ENCODE results near the gene XXYLT1.
"Not testable (repeated sequence)": the region's sequence is repeated elsewhere in the genome, so short reads cannot be mapped to it uniquely, and the experiment has no call there.

Gene XXYLT1

DNA sequence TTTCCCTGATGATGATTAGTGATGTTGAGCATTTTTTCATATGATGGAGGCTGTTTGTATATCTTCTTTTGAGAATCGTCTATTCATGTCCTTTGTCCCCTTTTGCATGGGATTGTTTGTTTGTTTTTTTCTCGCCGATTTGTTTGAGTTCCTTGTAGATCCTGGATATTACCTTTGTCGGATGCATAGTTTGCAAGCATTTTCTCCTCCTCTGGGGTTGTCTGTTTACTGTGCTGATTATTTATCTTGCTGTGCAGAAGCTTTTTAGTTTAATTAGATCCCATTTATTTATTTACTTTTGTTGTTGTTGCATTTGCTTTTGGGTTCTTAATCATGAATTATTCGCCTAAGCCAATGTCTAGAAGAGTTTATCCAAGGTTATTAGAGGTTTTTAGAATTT, 232.8 kb downstream of the XXYLT1 start:
- Histone ChIP-seq H3K9me3 (ENCODE audit: control insufficient read depth in 2 of 2, low read length in 2 of 2) (no peaks in the 10 kb centered on the region), H3K27ac (ENCODE audit: low read length) (no peak overlapping the region), H3K36me3 (ENCODE audit: control insufficient read depth in 2 of 2, insufficient read depth in 2 of 2, low read length in 2 of 2) (no peaks in the 10 kb centered on the region), H3K27me3 (ENCODE audit: control insufficient read depth in 1 of 2, insufficient read depth in 2 of 2, low read length in 2 of 2) (peaks cover 0 to 3% of the 10 kb centered on the region in 2 donors), H3K9ac (ENCODE audit: low read length in 2 of 2) (no peak overlapping the region), H3K4me1 (ENCODE audit: control insufficient read depth, insufficient read depth, low read length) (no peaks in the 10 kb centered on the region), H3K4me3 (ENCODE audit: low read length in 2 of 2) (no peak overlapping the region)

DNA sequence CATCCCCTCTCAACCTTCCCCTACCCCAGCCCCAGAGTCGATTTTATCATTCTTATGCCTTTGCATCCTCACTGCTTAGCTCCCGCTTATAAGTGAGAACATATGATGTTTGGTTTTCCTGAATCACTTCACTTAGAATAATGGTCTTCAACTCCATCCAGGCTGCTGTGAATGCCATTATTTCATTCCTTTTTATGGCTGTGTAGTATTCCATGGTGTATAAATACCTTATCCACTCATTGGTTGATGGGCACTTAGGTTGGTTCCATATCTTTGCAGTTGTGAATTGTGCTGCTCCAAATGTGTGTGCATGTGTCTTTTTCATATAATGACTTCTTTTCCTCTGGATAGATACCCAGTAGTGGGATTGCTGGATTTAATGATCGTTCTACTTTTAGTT, 233.4 kb downstream of the XXYLT1 start:
- H3K27me3 ChIP-seq (ENCODE audit: control insufficient read depth in 1 of 2, insufficient read depth in 2 of 2, low read length in 2 of 2); H3K4me1 ChIP-seq (ENCODE audit: control insufficient read depth, insufficient read depth, low read length); H3K36me3 ChIP-seq (ENCODE audit: control insufficient read depth in 2 of 2, insufficient read depth in 2 of 2, low read length in 2 of 2); H3K9ac ChIP-seq (ENCODE audit: low read length in 2 of 2); H3K9me3 ChIP-seq (ENCODE audit: control insufficient read depth in 2 of 2, low read length in 2 of 2); H3K4me3 ChIP-seq (ENCODE audit: low read length in 2 of 2); H3K27ac ChIP-seq (ENCODE audit: low read length): not testable (repeated sequence)

DNA sequence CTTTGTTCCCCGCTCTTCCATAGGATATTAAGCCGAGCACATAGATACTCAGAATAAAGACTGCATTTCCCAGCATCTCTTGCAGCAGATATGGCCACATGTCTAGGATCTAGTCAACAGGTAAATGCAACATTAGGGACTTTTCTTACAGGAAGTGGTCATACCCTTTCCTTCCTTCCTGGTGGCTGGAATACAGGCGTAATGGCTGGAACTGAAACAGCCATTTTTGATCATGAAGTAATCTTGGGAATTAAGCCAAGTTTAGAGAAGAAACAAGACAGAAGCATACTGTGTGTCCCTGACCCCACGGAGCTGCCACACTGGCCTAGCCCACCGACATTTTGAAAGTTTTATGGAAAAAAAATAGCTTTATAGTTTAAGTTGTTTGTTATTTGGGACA, 234.0 kb downstream of the XXYLT1 start:
- H3K27ac ChIP-seq (ENCODE audit: low read length), result no peak overlapping the region
- no peaks in the 10 kb centered on the region for H3K4me1 ChIP-seq (ENCODE audit: control insufficient read depth, insufficient read depth, low read length)
- no peaks in the 10 kb centered on the region for H3K27me3 ChIP-seq (ENCODE audit: control insufficient read depth in 1 of 2, insufficient read depth in 2 of 2, low read length in 2 of 2)
- no peak overlapping the region for H3K9ac ChIP-seq (ENCODE audit: low read length in 2 of 2)
- no peaks in the 10 kb centered on the region for H3K9me3 ChIP-seq (ENCODE audit: control insufficient read depth in 2 of 2, low read length in 2 of 2)
- H3K36me3 ChIP-seq (ENCODE audit: control insufficient read depth in 2 of 2, insufficient read depth in 2 of 2, low read length in 2 of 2), result no peaks in the 10 kb centered on the region
- H3K4me3 ChIP-seq (ENCODE audit: low read length in 2 of 2), result no peak overlapping the region

DNA sequence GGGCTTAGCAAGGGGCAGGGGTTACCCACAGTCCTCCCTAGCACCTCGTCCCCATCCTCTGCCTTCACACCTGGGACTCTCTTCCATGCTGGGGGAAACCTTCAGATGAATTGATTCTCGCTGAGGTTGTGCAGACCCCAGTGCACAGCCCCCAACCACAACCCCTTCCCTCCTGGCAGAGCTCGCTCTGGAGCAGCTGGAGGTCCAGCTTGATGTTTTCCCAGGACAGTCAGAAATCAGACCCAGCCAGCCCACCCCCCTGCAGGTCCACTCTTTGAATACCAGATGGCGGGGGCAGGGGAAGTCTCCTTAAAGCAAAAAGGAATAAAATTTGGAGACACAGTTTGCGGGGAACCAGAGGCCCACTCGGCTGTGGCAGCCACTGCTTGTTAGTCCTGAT, 234.4 kb downstream of the XXYLT1 start:
- H3K4me1 ChIP-seq (ENCODE audit: control insufficient read depth, insufficient read depth, low read length), result no peaks in the 10 kb centered on the region
- H3K9ac ChIP-seq (ENCODE audit: low read length in 2 of 2), result no peak overlapping the region
- no peak overlapping the region for H3K4me3 ChIP-seq (ENCODE audit: low read length in 2 of 2)
- H3K9me3 ChIP-seq (ENCODE audit: control insufficient read depth in 2 of 2, low read length in 2 of 2), result no peaks in the 10 kb centered on the region
- no peak overlapping the region for H3K27ac ChIP-seq (ENCODE audit: low read length)
- H3K27me3 ChIP-seq (ENCODE audit: control insufficient read depth in 1 of 2, insufficient read depth in 2 of 2, low read length in 2 of 2), result no peaks in the 10 kb centered on the region
- no peaks in the 10 kb centered on the region for H3K36me3 ChIP-seq (ENCODE audit: control insufficient read depth in 2 of 2, insufficient read depth in 2 of 2, low read length in 2 of 2)

DNA sequence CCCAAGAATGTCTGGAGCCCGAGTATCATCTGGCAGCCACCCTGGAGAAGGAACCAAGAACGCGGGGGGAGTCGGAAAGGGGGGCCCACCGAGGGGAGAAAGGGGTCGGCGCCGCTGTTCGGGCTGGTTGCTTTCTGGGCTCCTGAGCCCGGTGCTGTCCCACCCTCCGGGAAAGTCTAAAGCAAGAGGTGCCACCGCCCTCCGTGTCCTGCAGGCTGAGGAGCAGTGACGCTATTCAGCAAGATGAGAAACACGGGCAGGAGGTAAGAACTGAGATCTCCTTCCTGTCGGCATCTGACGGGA, 234.8 kb downstream of the XXYLT1 start:
- H3K9ac ChIP-seq (ENCODE audit: low read length in 2 of 2), result no peak overlapping the region
- H3K9me3 ChIP-seq (ENCODE audit: control insufficient read depth in 2 of 2, low read length in 2 of 2), result no peaks in the 10 kb centered on the region
- H3K4me3 ChIP-seq (ENCODE audit: low read length in 2 of 2), result no peak overlapping the region
- H3K27me3 ChIP-seq (ENCODE audit: control insufficient read depth in 1 of 2, insufficient read depth in 2 of 2, low read length in 2 of 2), result no peaks in the 10 kb centered on the region
- no peaks in the 10 kb centered on the region for H3K4me1 ChIP-seq (ENCODE audit: control insufficient read depth, insufficient read depth, low read length)
- no peak overlapping the region for H3K27ac ChIP-seq (ENCODE audit: low read length)
- H3K36me3 ChIP-seq (ENCODE audit: control insufficient read depth in 2 of 2, insufficient read depth in 2 of 2, low read length in 2 of 2), result no peaks in the 10 kb centered on the region

DNA sequence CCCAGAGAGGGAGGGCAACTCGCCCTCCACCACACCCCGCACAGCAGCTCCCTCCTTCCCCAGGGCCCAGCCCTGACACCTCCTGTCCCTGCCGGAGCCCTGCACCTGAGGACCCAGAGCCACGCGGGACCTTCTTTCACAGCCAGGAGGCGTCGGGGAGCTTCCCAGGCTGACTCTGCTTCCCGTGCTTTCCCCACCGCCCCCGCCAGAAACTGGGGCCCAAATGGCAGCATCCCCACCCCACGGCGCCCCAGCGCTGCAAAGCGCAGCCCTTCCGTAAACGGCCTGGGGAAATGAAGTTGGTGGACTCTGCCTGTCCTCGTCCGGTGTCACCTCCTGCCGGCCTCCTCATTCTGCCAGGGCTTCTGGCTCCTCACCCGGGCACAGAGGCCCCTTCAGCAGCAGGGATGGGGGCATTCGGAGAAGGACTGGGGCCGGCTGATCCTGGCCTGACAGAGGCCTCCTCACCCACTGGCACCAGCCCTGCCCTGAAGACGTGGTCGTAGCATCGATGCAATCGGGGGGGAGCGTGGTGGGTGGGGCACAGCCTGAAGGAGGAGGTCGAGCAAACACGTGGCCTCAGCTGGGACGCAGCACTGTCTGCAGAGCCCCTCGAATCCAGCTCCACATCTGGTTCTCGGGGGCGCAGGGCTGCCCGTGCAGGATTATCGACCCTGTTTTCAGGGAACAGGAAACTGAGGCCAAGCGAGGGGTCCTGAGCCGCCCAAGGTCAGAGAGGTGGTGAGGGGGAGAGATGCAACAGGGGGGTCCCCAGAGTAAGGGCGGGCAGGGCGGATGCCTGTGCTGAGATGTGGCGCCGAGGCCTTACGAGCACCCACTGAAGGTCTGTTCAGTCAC, 235.4 kb downstream of the XXYLT1 start:
- Histone ChIP-seq H3K27ac (ENCODE audit: low read length) (no peak overlapping the region), H3K27me3 (ENCODE audit: control insufficient read depth in 1 of 2, insufficient read depth in 2 of 2, low read length in 2 of 2) (no peaks in the 10 kb centered on the region), H3K4me1 (ENCODE audit: control insufficient read depth, insufficient read depth, low read length) (no peaks in the 10 kb centered on the region), H3K36me3 (ENCODE audit: control insufficient read depth in 2 of 2, insufficient read depth in 2 of 2, low read length in 2 of 2) (no peaks in the 10 kb centered on the region), H3K4me3 (ENCODE audit: low read length in 2 of 2) (no peak overlapping the region), H3K9me3 (ENCODE audit: control insufficient read depth in 2 of 2, low read length in 2 of 2) (no peaks in the 10 kb centered on the region), H3K9ac (ENCODE audit: low read length in 2 of 2) (no peak overlapping the region)

DNA sequence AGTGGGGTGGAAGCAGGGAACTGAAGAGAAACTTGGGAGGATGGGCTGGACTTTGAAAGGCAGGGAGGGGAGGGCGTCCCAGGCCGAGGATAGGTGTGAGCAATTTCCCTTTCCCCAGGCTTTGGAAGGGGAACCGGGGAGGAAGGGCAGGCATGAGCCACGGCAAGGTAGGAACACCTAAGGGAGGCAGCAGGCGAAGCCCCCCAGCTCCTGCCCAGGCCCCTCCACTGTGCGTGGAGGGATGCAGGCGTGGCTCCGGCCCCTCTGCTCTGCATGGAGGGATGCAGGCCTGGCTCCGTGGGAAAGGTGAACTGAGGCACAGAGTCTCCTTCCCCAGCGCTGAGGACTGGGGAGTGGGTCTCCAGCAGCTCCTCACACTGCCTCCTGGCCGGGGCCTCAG, 236.4 kb downstream of the XXYLT1 start:
- no peak overlapping the region for H3K4me3 ChIP-seq (ENCODE audit: low read length in 2 of 2)
- H3K9me3 ChIP-seq (ENCODE audit: control insufficient read depth in 2 of 2, low read length in 2 of 2), result no peaks in the 10 kb centered on the region
- H3K27ac ChIP-seq (ENCODE audit: low read length), result no peak overlapping the region
- H3K36me3 ChIP-seq (ENCODE audit: control insufficient read depth in 2 of 2, insufficient read depth in 2 of 2, low read length in 2 of 2), result no peaks in the 10 kb centered on the region
- no peaks in the 10 kb centered on the region for H3K27me3 ChIP-seq (ENCODE audit: control insufficient read depth in 1 of 2, insufficient read depth in 2 of 2, low read length in 2 of 2)
- no peak overlapping the region for H3K9ac ChIP-seq (ENCODE audit: low read length in 2 of 2)
- H3K4me1 ChIP-seq (ENCODE audit: control insufficient read depth, insufficient read depth, low read length), result no peaks in the 10 kb centered on the region

DNA sequence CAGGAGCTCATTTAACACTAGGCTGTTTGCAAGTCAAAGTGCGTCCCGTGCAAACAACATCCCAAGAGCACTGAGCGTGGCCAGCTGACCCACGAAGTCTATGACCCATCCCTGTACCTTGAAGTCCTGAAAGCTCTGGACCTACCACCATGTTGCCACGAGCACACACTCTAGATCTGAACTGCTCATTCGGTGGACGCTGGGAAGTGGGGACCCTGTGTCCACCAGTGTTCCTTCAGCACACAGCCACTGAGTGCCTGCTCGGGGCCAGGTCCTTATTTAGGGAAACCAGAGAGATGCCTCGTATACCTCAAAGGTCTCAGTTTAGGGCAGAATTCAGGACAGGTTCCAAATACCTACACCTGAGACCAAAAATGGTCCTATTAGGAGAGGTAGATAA, 236.9 kb downstream of the XXYLT1 start:
- H3K9ac ChIP-seq (ENCODE audit: low read length in 2 of 2), result no peak overlapping the region
- no peaks in the 10 kb centered on the region for H3K4me1 ChIP-seq (ENCODE audit: control insufficient read depth, insufficient read depth, low read length)
- H3K4me3 ChIP-seq (ENCODE audit: low read length in 2 of 2), result no peak overlapping the region
- no peaks in the 10 kb centered on the region for H3K9me3 ChIP-seq (ENCODE audit: control insufficient read depth in 2 of 2, low read length in 2 of 2)
- no peaks in the 10 kb centered on the region for H3K27me3 ChIP-seq (ENCODE audit: control insufficient read depth in 1 of 2, insufficient read depth in 2 of 2, low read length in 2 of 2)
- H3K36me3 ChIP-seq (ENCODE audit: control insufficient read depth in 2 of 2, insufficient read depth in 2 of 2, low read length in 2 of 2), result no peaks in the 10 kb centered on the region
- no peak overlapping the region for H3K27ac ChIP-seq (ENCODE audit: low read length)

DNA sequence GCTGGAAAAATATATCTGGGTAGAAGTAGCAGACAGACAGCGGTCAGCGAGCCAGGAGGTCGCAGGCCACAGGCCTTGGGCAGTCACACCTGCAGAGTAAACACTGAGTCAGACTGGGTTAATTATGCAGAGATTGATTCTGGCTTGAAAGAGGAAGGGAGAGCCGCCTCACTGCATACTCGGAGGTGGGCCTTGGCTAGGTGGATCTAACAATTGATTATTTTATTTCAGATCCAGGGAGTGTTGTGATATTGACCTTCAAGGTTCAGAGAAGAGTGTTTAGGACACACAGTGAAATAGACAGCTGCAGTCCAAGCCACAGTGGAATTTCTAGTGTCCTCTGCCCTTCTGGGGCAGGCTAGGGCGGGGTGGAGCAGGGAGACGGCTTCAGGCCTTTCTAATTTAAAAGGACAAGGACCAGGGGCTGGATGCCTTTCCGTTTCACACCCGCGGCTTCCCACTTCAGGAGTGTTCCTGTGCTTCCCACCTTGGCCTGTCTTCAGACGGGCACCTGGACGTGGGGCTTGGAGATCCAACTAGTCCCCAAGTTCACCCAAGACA, 237.3 kb downstream of the XXYLT1 start:
- no peak overlapping the region for H3K27ac ChIP-seq (ENCODE audit: low read length)
- H3K4me3 ChIP-seq (ENCODE audit: low read length in 2 of 2), result no peak overlapping the region
- H3K27me3 ChIP-seq (ENCODE audit: control insufficient read depth in 1 of 2, insufficient read depth in 2 of 2, low read length in 2 of 2), result no peaks in the 10 kb centered on the region
- H3K4me1 ChIP-seq (ENCODE audit: control insufficient read depth, insufficient read depth, low read length), result no peaks in the 10 kb centered on the region
- H3K36me3 ChIP-seq (ENCODE audit: control insufficient read depth in 2 of 2, insufficient read depth in 2 of 2, low read length in 2 of 2), result no peaks in the 10 kb centered on the region
- no peaks in the 10 kb centered on the region for H3K9me3 ChIP-seq (ENCODE audit: control insufficient read depth in 2 of 2, low read length in 2 of 2)
- H3K9ac ChIP-seq (ENCODE audit: low read length in 2 of 2), result no peak overlapping the region

DNA sequence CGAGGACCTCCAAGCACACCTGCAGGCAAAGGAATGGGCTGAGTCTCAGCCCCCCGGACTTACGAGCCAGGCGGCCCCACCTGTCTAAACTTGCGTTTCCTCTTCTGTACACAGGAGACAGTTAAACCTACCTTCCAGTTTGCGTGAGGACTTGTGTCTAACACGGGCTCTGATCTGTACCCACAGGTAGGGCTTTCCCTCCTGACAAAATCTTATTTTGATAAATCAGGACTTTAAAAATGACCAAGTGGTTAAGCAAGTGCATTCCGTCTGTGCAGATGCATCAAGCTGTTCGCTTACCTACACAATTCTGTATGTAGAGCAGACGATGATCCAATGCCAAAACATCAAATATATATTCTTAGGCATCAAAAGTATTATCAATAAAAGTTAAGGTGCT, 238.0 kb downstream of the XXYLT1 start:
- no peak overlapping the region for H3K27ac ChIP-seq (ENCODE audit: low read length)
- H3K27me3 ChIP-seq (ENCODE audit: control insufficient read depth in 1 of 2, insufficient read depth in 2 of 2, low read length in 2 of 2), result no peaks in the 10 kb centered on the region
- H3K4me1 ChIP-seq (ENCODE audit: control insufficient read depth, insufficient read depth, low read length), result no peaks in the 10 kb centered on the region
- no peaks in the 10 kb centered on the region for H3K36me3 ChIP-seq (ENCODE audit: control insufficient read depth in 2 of 2, insufficient read depth in 2 of 2, low read length in 2 of 2)
- no peaks in the 10 kb centered on the region for H3K9me3 ChIP-seq (ENCODE audit: control insufficient read depth in 2 of 2, low read length in 2 of 2)
- H3K9ac ChIP-seq (ENCODE audit: low read length in 2 of 2), result no peak overlapping the region
- H3K4me3 ChIP-seq (ENCODE audit: low read length in 2 of 2), result no peak overlapping the region

DNA sequence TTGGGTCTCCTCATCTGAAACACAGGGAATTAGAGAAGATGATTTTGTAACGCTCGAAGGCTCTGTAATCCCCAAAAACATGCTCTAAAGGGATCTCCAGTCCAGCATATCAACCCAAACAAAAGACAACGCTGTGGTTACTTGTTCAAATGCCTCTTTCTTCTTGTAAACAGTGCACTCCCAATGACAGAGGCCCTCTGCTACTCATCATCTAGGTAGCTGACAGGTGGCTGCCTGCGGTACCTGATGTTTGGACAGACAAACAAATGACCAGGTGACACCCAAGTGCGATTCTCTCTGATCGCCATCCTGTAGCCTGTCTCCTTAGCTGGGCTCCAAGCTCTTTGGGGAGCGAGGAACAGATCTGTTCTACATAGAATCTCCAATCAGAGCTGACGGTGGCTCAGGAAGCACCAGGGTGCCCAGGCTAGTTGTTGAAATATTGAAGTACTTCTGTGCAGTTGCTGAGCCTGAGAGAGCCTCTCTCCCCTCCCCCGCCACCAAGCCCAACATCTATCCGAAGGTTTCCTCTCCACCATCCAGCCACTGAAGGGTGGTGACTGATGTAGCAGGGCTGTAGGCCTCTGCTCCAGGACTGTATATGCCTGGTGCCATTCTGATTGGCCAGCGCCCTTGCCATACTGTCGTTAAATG, 238.7 kb downstream of the XXYLT1 start:
- no peaks in the 10 kb centered on the region for H3K9me3 ChIP-seq (ENCODE audit: control insufficient read depth in 2 of 2, low read length in 2 of 2)
- no peak overlapping the region for H3K4me3 ChIP-seq (ENCODE audit: low read length in 2 of 2)
- H3K4me1 ChIP-seq (ENCODE audit: control insufficient read depth, insufficient read depth, low read length), result no peaks in the 10 kb centered on the region
- H3K36me3 ChIP-seq (ENCODE audit: control insufficient read depth in 2 of 2, insufficient read depth in 2 of 2, low read length in 2 of 2), result no peaks in the 10 kb centered on the region
- H3K27ac ChIP-seq (ENCODE audit: low read length), result no peak overlapping the region
- H3K9ac ChIP-seq (ENCODE audit: low read length in 2 of 2), result no peak overlapping the region
- H3K27me3 ChIP-seq (ENCODE audit: control insufficient read depth in 1 of 2, insufficient read depth in 2 of 2, low read length in 2 of 2), result peaks cover 0 to 3% of the 10 kb centered on the region in 2 donors

Measured in stomach smooth muscle (tissue), 2 donors.